B cell (primary cell): Measurements from ENCODE around the gene ADGRB2. TPM values are rescaled to one million over a fixed set of nuclear protein-coding genes. Genes with fewer than 3 reads are reported as not detected.

ENCODE experiments used
- ATAC-seq: fragments of 200-7000 bp; cut with Tn5 transposase; one replicate; pipeline ENCODE4 v1.10.0; 2021; ENCODE audit warnings: low read depth, mild to moderate bottlenecking, moderate number of reproducible peaks, moderate library complexity
- CTCF ChIA-PET: fragments of 350-600 bp; sonication (Branson Sonifier 250); formaldehyde crosslinking; loops from one replicate; lab custom pipeline; 2021; ENCODE audit warnings: antibody characterized with exemption, inconsistent platforms; lab: Charles Lee
- POLR2A ChIA-PET: fragments of 350-600 bp; sonication (Branson Sonifier 250); formaldehyde crosslinking; loops from one replicate; lab custom pipeline; 2021; ENCODE audit warnings: antibody characterized with exemption; lab: Charles Lee
- DNase-seq: peaks from one replicate; pipeline ENCODE4 v3.0.0; 2013
- H2AFZ ChIP-seq: 2 replicates; pipeline ENCODE4 v1.6.1; 2012; ENCODE audit warnings: mild to moderate bottlenecking, low read depth, low read length; ENCODE audit not compliant: insufficient read depth, poor library complexity, severe bottlenecking
- H3K27ac ChIP-seq, 2 donors: 1 replicate in 1 of 2; 2 replicates in 1 of 2; pipeline ENCODE4 v1.5.1; 2012 to 2013; ENCODE audit warnings: low read length in 2 of 2, mild to moderate bottlenecking in 2 of 2, moderate library complexity in 1 of 2
- H3K27me3 ChIP-seq, 4 experiments: fragments of 200-600 bp in 1 of 4; sonication (generic) in 1 of 4; replicated peaks in 1 of 4; 1 replicate in 2 of 4; 2 replicates in 2 of 4; pipeline versions ENCODE4 v1.6.1 to v1.7.0; 2013 to 2016; ENCODE audit warnings: low read length in 3 of 4, mild to moderate bottlenecking in 2 of 4, mixed read lengths in 1 of 4, moderate library complexity in 1 of 4; ENCODE audit not compliant: insufficient read depth in 4 of 4, control insufficient read depth in 3 of 4; ENCODE audit errors: control extremely low read depth in 1 of 4
- H3K36me3 ChIP-seq, 2 experiments: replicated peaks in 1 of 2; 1 replicate in 1 of 2; 2 replicates in 1 of 2; pipeline versions ENCODE4 v1.6.1 to v1.7.1; 2013; ENCODE audit warnings: low read length in 1 of 2; ENCODE audit not compliant: insufficient read depth in 2 of 2, control insufficient read depth in 1 of 2; ENCODE audit errors: control extremely low read depth in 1 of 2, extremely low read depth in 1 of 2
- H3K4me1 ChIP-seq, 2 donors: fragments of 200-600 bp in 1 of 2; sonication (generic) in 1 of 2; 1 replicate in 1 of 2; 2 replicates in 1 of 2; pipeline versions ENCODE4 v1.5.1 to v1.6.1; 2013 to 2017; ENCODE audit warnings: low read length in 2 of 2; ENCODE audit not compliant: control insufficient read depth in 2 of 2, insufficient read depth in 2 of 2
- H3K4me2 ChIP-seq: replicated peaks from 2 replicates; pipeline ENCODE3; 2012; ENCODE audit warnings: mild to moderate bottlenecking, low read depth, low read length; ENCODE audit not compliant: poor library complexity, severe bottlenecking
- H3K4me3 ChIP-seq, 5 experiments: fragments of 200-600 bp in 1 of 5; sonication (generic) in 1 of 5; 1 replicate in 3 of 5; 2 replicates in 2 of 5; pipeline versions ENCODE4 v1.5.1 to v1.7.0; 2011 to 2016; ENCODE audit warnings: low read length in 4 of 5, mild to moderate bottlenecking in 4 of 5, low read depth in 2 of 5, control low read depth in 1 of 5, moderate library complexity in 1 of 5; ENCODE audit not compliant: insufficient read depth in 1 of 5; ENCODE audit errors: control extremely low read depth in 1 of 5, extremely low read depth in 1 of 5
- H3K79me2 ChIP-seq: fragments of 200-600 bp; sonication (generic); one replicate; pipeline ENCODE4 v1.6.0; 2016; ENCODE audit warnings: low read length; ENCODE audit not compliant: control insufficient read depth, insufficient read depth
- H3K9ac ChIP-seq: fragments of 200-600 bp; sonication (generic); 2 replicates; pipeline ENCODE4 v1.6.1; 2017; ENCODE audit warnings: mild to moderate bottlenecking, low read length, moderate library complexity
- H3K9me3 ChIP-seq, 3 donors: one replicate each; pipeline versions ENCODE4 v1.6.1 to v1.7.1; 2013; ENCODE audit warnings: low read length in 2 of 3; ENCODE audit not compliant: control insufficient read depth in 2 of 3, insufficient read depth in 1 of 3; ENCODE audit errors: control extremely low read depth in 1 of 3
- H4K20me1 ChIP-seq: 2 replicates; pipeline ENCODE4 v1.6.0; 2012; ENCODE audit warnings: mild to moderate bottlenecking, low read length; ENCODE audit not compliant: insufficient read depth, control insufficient read depth, poor library complexity, severe bottlenecking
- H3K27ac Mint-ChIP-seq: one replicate; pipeline ENCODE4 v1.8.0; 2021; ENCODE audit warnings: mixed read lengths
- H3K27me3 Mint-ChIP-seq: one replicate; pipeline ENCODE4 v1.8.0; 2021; ENCODE audit warnings: mixed read lengths
- H3K4me1 Mint-ChIP-seq: one replicate; pipeline ENCODE4 v1.8.0; 2021; ENCODE audit warnings: mixed read lengths
- H3K4me3 Mint-ChIP-seq: one replicate; pipeline ENCODE4 v1.8.0; 2021; ENCODE audit warnings: mixed read lengths
- H3K9me3 Mint-ChIP-seq: one replicate; pipeline ENCODE4 v1.8.0; 2022; ENCODE audit warnings: mixed read lengths; ENCODE audit not compliant: insufficient read depth
- EZH2 ChIP-seq: IDR thresholded peaks from 2 replicates; pipeline ENCODE4 v1.6.1; 2012; ENCODE audit warnings: borderline replicate concordance, low read depth, mild to moderate bottlenecking, moderate library complexity, low read length; ENCODE audit not compliant: insufficient read depth, poor library complexity, severe bottlenecking
- WGBS: methylation state at CpG from one replicate; pipeline ENCODE4 v1.1.5; 2013; ENCODE audit warnings: missing lambda C conversion rate; ENCODE audit not compliant: insufficient coverage; 5-methylcytosine and 5-hydroxymethylcytosine counted together
- intact Hi-C: fragments of 100-400 bp; cut with micrococcal nuclease; formaldehyde crosslinking; loops from one replicate; pipeline ENCODE4 v1.10.0; 2022
- polyA plus RNA-seq: library from polyadenylated mRNA; depleted of rRNA; stranded (reverse); fragments of >200 nt; gene quantifications from 2 replicates; pipeline ENCODE4 v1.2.3, GENCODE V29; 2012
- total RNA-seq, 2 donors: library from RNA; stranded (reverse); fragments of 120-200 nt in 1 of 2; gene quantifications; 1 replicate in 1 of 2; 2 replicates in 1 of 2; pipeline versions ENCODE4 v1.2.3 to v1.2.4, GENCODE V29; 2013 to 2022
- TF ChIP-seq, protein P1 (sequence below): fragments of 200-600 bp; IDR thresholded peaks from one replicate; pipeline ENCODE4 v1.8.0; 2022; ENCODE audit warnings: antibody characterized with exemption, mild to moderate bottlenecking

The ADGRB2 gene
- total and polyA plus RNA-seq, 2 donors (not counting 1 experiment from before 2014, with no cell fraction given): 1.9 to 2.7 TPM

DNA sequence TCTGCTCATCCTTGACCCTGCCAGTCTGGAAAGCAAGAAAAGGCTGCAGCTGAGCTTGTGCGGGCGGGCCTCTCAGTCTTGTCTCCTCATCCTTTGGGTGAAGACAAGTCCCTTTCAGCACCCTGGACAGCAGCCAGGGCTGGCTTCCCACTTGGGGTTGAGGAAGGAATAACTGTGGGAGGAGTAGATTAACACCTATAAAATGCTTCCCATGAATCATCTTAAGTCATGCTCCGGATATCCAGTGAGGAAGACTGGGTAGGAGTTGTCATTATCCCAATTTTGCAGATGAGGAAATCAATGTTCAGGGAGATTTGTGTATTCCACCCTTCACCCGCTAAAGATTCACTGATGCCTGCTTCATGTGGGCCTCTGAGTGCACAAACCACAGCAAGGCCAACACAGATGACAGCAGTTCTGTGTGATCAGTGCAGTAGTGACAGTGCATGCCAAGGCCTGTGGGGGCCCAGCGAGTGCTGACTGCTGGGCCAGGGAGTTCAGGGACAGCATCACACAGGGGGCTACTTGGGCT is 40.2 kb downstream of the ADGRB2 start:
- POLR2A ChIA-PET: no interaction called here
- intact Hi-C loops: no loop called here
- H3K27ac ChIP-seq: no peak overlapping the region
- ATAC-seq (no peak), DNase-seq (peak; percentile 40)
- no peak overlapping the region for H3K4me3 ChIP-seq
- H3K9me3 ChIP-seq: peaks cover 0 to 4% (median 0%) of the 10 kb centered on the region in 3 donors
- 50% methylated on average over 4 of the region's 5 CpGs for WGBS
- no peak overlapping the region for H3K4me3 Mint-ChIP-seq
- no peaks in the 10 kb centered on the region for H3K36me3 ChIP-seq
- H3K9me3 Mint-ChIP-seq: no peaks in the 10 kb centered on the region
- no peaks in the 10 kb centered on the region for H4K20me1 ChIP-seq
- TF ChIP-seq EZH2: no peak
- TF ChIP-seq, protein P1, sequence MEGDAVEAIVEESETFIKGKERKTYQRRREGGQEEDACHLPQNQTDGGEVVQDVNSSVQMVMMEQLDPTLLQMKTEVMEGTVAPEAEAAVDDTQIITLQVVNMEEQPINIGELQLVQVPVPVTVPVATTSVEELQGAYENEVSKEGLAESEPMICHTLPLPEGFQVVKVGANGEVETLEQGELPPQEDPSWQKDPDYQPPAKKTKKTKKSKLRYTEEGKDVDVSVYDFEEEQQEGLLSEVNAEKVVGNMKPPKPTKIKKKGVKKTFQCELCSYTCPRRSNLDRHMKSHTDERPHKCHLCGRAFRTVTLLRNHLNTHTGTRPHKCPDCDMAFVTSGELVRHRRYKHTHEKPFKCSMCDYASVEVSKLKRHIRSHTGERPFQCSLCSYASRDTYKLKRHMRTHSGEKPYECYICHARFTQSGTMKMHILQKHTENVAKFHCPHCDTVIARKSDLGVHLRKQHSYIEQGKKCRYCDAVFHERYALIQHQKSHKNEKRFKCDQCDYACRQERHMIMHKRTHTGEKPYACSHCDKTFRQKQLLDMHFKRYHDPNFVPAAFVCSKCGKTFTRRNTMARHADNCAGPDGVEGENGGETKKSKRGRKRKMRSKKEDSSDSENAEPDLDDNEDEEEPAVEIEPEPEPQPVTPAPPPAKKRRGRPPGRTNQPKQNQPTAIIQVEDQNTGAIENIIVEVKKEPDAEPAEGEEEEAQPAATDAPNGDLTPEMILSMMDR: no peak
- no peaks in the 10 kb centered on the region for H3K4me1 Mint-ChIP-seq
- no peak overlapping the region for H3K27ac Mint-ChIP-seq
- no peak overlapping the region for H2AFZ ChIP-seq
- H3K79me2 ChIP-seq: no peaks in the 10 kb centered on the region
- peaks cover 27% of the 10 kb centered on the region for H3K27me3 Mint-ChIP-seq
- CTCF ChIA-PET: no interaction called here
- H3K27me3 ChIP-seq: peaks cover 0 to 25% (median 0%) of the 10 kb centered on the region in 4 experiments
- no peaks in the 10 kb centered on the region for H3K4me1 ChIP-seq
- H3K4me2 ChIP-seq: no peak overlapping the region
- H3K9ac ChIP-seq: no peak overlapping the region

DNA sequence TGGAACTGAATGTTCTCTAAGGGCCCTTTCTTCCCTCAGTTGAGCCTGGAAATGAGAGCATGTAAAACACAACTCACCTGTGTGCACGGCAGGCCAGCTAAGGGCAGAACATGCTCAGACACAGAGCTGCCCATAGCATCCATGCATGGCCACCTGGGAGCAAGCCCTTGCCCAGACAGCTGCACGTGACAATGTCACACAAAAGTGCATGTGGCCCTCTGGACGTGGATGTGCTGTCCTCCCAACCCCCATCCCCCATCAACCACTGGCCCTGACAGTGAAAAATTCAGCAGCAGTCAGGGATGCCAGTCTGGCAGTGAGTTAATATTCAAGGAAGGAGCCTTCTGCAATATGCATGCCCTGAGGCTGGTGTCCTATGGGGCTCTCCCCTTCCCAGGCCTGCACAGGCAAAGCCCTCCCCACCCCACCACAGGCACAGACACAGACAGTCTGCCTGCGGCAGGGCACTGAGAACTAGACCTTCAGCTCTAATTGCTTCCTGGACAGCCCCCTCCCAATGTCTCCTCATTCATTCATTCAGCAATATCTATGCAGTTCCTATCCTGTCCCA is 45.7 kb downstream of the ADGRB2 start:
- DNase-seq: no peak
- Histone ChIP-seq H4K20me1 (no peaks in the 10 kb centered on the region), H3K4me2 (no peak overlapping the region), H3K4me1 (peaks cover 19% of the 10 kb centered on the region in 2 donors), H3K9me3 (peaks cover 0 to 5% (median 0%) of the 10 kb centered on the region in 3 donors), H3K9ac (no peak overlapping the region), H3K79me2 (no peaks in the 10 kb centered on the region), H3K27ac (no peak overlapping the region), H3K36me3 (no peaks in the 10 kb centered on the region), H2AFZ (no peak overlapping the region), H3K4me3 (no peak overlapping the region), H3K27me3 (peaks cover 0 to 57% (median 10%) of the 10 kb centered on the region in 4 experiments)
- ChIA-PET CTCF (interaction anchor here (0.5 kb wide), 1 partner anchor 240 kb away, joined by 3 read pairs; no protein-coding TSS in a partner anchor), POLR2A (no interaction called here)
- 84% methylated on average over 3 of the region's 4 CpGs for WGBS
- no peak for ATAC-seq
- Mint-ChIP-seq H3K27ac (no peak overlapping the region), H3K27me3 (peaks cover 57% of the 10 kb centered on the region), H3K4me1 (peaks cover 18% of the 10 kb centered on the region), H3K9me3 (no peaks in the 10 kb centered on the region), H3K4me3 (no peak overlapping the region)
- TF ChIP-seq EZH2: no peak
- TF ChIP-seq, protein P1: no peak
- intact Hi-C loops: no loop called here
